ENCODE results near the gene TPGS1.
A peak's percentile ranks its signal among the peaks of the same experiment; 100 is the strongest.

TPGS1 gene

DNA sequence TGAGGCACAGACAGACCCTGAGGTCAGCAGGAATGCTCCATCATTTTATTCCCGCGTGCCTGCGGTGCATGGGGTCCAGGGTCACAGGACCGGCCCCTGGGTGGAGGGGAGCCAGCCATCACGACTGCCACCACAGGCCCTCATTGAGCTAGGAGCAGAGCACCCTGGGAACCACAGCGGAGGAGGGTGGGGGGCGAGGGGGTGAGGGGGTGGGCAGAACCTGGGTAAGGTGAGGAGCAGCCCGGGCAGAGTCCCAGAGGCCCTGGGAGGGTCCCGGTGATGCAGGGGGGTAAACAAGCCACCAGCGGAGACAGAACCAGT lies 12.3 kb upstream of the TPGS1 start:
- no peaks in the 10 kb centered on the region for H3K36me3 ChIP-seq (ENCODE audit: control insufficient read depth, low read length)
- no peak overlapping the region for H3K4me2 ChIP-seq (ENCODE audit: low read length)
- peaks cover 10% of the 10 kb centered on the region; the same call in 1 of the 2 replicates for H3K9me3 ChIP-seq (ENCODE audit: control insufficient read depth, insufficient read depth, low read length)
- no peak overlapping the region for H3K4me3 ChIP-seq (ENCODE audit: low read length)
- H3K4me1 ChIP-seq (ENCODE audit: control insufficient read depth, low read length), result 0 out of 2 replicates have a peak, but pooled peaks cover 3% of the 10 kb centered on the region
- H3F3A ChIP-seq (ENCODE audit: control insufficient read depth, insufficient read depth), result peaks cover 6% of the 10 kb centered on the region
- peaks cover 8% of the 10 kb centered on the region for H3K27me3 ChIP-seq (ENCODE audit: control insufficient read depth, low read length)
- TF ChIP-seq, protein P1, sequence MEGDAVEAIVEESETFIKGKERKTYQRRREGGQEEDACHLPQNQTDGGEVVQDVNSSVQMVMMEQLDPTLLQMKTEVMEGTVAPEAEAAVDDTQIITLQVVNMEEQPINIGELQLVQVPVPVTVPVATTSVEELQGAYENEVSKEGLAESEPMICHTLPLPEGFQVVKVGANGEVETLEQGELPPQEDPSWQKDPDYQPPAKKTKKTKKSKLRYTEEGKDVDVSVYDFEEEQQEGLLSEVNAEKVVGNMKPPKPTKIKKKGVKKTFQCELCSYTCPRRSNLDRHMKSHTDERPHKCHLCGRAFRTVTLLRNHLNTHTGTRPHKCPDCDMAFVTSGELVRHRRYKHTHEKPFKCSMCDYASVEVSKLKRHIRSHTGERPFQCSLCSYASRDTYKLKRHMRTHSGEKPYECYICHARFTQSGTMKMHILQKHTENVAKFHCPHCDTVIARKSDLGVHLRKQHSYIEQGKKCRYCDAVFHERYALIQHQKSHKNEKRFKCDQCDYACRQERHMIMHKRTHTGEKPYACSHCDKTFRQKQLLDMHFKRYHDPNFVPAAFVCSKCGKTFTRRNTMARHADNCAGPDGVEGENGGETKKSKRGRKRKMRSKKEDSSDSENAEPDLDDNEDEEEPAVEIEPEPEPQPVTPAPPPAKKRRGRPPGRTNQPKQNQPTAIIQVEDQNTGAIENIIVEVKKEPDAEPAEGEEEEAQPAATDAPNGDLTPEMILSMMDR (IDR thresholded peaks at IDR 0.05; ENCODE audit: low read depth, low read length, poor library complexity, severe bottlenecking), result no peak
- TF ChIP-seq EZH2phosphoT487 (IDR thresholded peaks at IDR 0.05; ENCODE audit: borderline replicate concordance, low read length), result no peak
- H3K9me2 ChIP-seq (replicated peaks; ENCODE audit: control insufficient read depth, low read length), result no peaks in the 10 kb centered on the region
- no peaks in the 10 kb centered on the region for H4K20me1 ChIP-seq (ENCODE audit: control insufficient read depth, insufficient read depth, low read depth, low read length)
- H3K79me2 ChIP-seq (ENCODE audit: control insufficient read depth, low read length), result no peaks in the 10 kb centered on the region
- no peak overlapping the region for H3K27ac ChIP-seq (ENCODE audit: low read depth, low read length)

- no peak overlapping the region for H3K4me2 ChIP-seq (ENCODE audit: low read length)
- no peaks in the 10 kb centered on the region for H4K20me1 ChIP-seq (ENCODE audit: control insufficient read depth, insufficient read depth, low read depth, low read length)
- H3K36me3 ChIP-seq (ENCODE audit: control insufficient read depth, low read length), result no peaks in the 10 kb centered on the region
- no peak overlapping the region for H3K4me3 ChIP-seq (ENCODE audit: low read length)
- H3K79me2 ChIP-seq (ENCODE audit: control insufficient read depth, low read length), result no peaks in the 10 kb centered on the region
- 0 out of 2 replicates have a peak, but pooled peaks cover 3% of the 10 kb centered on the region for H3K4me1 ChIP-seq (ENCODE audit: control insufficient read depth, low read length)
- peaks cover 10% of the 10 kb centered on the region; the same call in 1 of the 2 replicates for H3K9me3 ChIP-seq (ENCODE audit: control insufficient read depth, insufficient read depth, low read length)
- peaks cover 4% of the 10 kb centered on the region for H3F3A ChIP-seq (ENCODE audit: control insufficient read depth, insufficient read depth)
- no peaks in the 10 kb centered on the region for H3K9me2 ChIP-seq (replicated peaks; ENCODE audit: control insufficient read depth, low read length)
- peaks cover 8% of the 10 kb centered on the region for H3K27me3 ChIP-seq (ENCODE audit: control insufficient read depth, low read length)
- H3K27ac ChIP-seq (ENCODE audit: low read depth, low read length), result no peak overlapping the region
- TF ChIP-seq EZH2phosphoT487 (IDR thresholded peaks at IDR 0.05; ENCODE audit: borderline replicate concordance, low read length), result no peak
- TF ChIP-seq, protein P1 (IDR thresholded peaks at IDR 0.05; ENCODE audit: low read depth, low read length, poor library complexity, severe bottlenecking), result peak; percentile 76
Measured at GRCh38 chr19:495402-496111, 11.7 kb upstream of the TPGS1 start.

DNA sequence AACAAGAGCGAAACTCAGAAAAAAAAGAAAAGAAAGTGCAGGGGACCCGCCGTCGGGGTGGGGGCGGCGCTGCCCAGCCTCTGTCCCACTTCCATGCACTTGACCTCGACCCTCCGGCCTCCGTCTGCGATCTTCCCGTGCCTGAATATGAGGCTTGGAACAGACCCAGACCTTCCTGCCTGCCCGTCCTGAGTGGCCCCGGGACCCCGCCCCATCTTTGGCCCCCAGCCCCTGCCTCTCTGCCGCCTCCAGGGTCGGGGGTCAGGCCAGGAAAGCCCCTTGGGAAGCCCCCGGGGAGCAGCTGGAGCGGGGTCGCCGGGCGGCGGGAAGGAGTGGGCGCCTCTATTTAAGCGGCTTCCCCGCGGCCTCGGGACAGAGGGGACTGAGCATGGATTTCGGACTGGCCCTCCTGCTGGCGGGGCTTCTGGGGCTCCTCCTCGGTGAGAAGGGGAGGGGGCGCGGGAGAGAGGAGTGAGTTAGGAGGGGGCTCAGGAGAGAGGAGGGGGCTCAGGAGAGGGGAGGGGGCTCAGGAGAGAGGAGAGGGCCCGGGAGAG lies 11.1 kb upstream of the TPGS1 start, which contains the start of gene MADCAM1:
Gene MADCAM1, plus strand, starts transcription at position 375 of the 554 bp plus-strand sequence. Its CDS starts 14 bp downstream, at position 389.
- Histone ChIP-seq H4K20me1 (ENCODE audit: control insufficient read depth, insufficient read depth, low read depth, low read length) (no peaks in the 10 kb centered on the region), H3K36me3 (ENCODE audit: control insufficient read depth, low read length) (no peaks in the 10 kb centered on the region), H3K4me1 (ENCODE audit: control insufficient read depth, low read length) (0 out of 2 replicates have a peak, but pooled peaks cover 3% of the 10 kb centered on the region), H3K4me2 (ENCODE audit: low read length) (no peak within 1 kb of the TSS), H3K79me2 (ENCODE audit: control insufficient read depth, low read length) (no peaks in the 10 kb centered on the region), H3F3A (ENCODE audit: control insufficient read depth, insufficient read depth) (peaks cover 4% of the 10 kb centered on the region), H3K27me3 (ENCODE audit: control insufficient read depth, low read length) (peaks cover 8% of the 10 kb centered on the region), H3K9me2 (replicated peaks; ENCODE audit: control insufficient read depth, low read length) (no peaks in the 10 kb centered on the region), H3K27ac (ENCODE audit: low read depth, low read length) (no peak within 1 kb of the TSS), H3K4me3 (ENCODE audit: low read length) (no peak within 1 kb of the TSS), H3K9me3 (ENCODE audit: control insufficient read depth, insufficient read depth, low read length) (peaks cover 9% of the 10 kb centered on the region; the same call in 1 of the 2 replicates)
- no peak for TF ChIP-seq EZH2phosphoT487 (IDR thresholded peaks at IDR 0.05; ENCODE audit: borderline replicate concordance, low read length)
- TF ChIP-seq, protein P1 (IDR thresholded peaks at IDR 0.05; ENCODE audit: low read depth, low read length, poor library complexity, severe bottlenecking), result no peak
